Ureter (tissue), 1 donor: ENCODE measurements around the gene MN1. TPM values are rescaled to one million over a fixed set of nuclear protein-coding genes. Genes with fewer than 3 reads are reported as not detected.
"Not testable (repeated sequence)": the region's sequence is repeated elsewhere in the genome, so short reads cannot be mapped to it uniquely, and the experiment has no call there.

Experiments used
- DNase-seq: peaks from one replicate; pipeline ENCODE4 v3.0.0-alpha.2; 2020; ENCODE audit warnings: low spot score
- total RNA-seq: library from RNA; stranded (reverse); gene quantifications from one replicate; pipeline ENCODE4 v1.2.4, GENCODE V29; 2023
- donor health status: DM: yes; HTN: yes; CAD: no.

MN1 gene
- total RNA-seq, 1 donor from 2014 or later = 3.3 TPM

DNA sequence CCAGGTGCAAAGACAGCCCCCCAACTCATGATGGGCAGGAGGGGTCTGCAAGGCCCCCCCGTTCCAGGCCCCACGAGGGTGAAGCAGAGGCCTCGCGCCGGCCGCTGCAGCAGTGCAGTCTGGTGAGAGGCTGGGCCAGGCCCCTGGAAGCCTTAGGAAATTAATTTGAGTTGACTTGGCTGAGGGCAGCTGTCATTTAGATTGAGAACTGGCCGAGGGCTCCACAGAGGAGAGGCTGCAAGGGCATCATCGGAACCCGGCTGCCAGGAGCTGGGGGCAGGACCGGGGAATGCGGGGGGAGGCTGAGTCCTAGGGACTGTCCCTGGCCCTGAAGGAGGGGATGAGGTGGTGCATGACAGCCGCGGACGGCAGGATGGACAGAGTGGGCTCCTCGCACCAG, 39.9 kb downstream of the MN1 start:
- no peak for DNase-seq

DNA sequence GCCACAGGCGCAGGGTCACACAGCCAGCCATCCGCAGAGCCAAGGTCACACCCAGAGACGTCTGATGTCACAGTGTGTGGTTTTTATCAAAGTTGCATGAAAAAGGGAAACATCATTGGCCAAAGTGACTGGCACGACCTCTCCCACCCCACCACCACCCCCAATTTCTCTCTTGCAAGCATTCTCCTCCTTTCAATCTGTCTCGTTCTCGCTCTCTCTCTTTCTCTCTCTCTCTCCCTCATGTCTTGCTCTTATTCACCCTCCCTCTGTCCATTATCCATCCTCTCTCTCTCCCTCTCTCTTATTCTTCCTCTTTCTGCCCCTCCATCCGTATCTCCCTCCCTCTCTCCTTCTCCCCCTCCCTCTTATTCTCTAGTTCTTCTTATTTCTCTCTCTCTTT, 40.6 kb downstream of the MN1 start:
- DNase-seq = no peak

DNA sequence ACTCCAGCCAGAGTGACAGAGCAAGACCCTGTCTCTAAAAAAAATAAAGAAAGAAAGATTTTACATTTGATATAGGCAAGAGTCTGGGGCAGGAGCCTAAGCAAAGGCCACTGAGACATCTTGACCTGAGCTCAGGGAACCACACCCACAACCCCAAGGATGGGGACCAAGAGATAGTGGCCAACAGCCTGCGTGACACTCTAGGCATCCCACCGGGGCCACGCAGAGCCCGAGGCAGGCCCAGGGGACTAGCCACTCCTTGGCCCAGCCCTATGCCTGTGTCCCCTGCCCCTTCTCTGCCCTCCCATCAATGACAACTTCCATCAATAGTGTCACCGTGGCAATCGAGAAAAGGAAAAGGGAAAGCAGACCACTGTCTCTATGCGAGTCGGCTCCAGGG, 41.1 kb downstream of the MN1 start:
- DNase-seq = no peak

DNA sequence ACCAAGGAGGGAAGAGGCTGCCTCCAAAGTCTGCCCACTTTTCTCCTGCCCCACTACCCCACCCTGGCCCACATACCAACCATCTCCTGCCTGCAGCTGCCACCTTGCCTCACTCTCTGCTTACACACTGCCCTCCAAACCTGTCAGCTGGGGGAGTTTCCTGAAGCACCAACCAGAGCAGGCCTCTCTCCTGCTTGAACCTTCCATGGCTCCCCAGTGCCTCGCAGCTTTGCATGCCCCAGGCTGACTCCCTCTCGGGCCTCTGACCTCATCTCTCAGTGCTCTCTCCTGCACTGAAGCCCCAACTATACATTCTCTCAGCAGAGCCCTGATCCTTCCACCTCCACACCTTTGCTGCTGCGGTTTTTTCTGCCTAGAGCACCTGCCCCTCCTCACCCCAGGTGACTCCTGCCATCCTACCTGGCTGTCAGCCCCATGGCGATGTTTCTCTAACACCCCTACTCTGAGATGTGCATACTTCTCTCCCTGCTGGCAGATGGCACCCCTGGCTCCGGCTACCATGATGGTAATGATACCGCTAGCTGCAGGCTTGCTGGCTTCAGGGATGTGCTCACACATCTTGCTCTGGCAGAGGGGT, 43.5 kb downstream of the MN1 start:
- DNase-seq = no peak

DNA sequence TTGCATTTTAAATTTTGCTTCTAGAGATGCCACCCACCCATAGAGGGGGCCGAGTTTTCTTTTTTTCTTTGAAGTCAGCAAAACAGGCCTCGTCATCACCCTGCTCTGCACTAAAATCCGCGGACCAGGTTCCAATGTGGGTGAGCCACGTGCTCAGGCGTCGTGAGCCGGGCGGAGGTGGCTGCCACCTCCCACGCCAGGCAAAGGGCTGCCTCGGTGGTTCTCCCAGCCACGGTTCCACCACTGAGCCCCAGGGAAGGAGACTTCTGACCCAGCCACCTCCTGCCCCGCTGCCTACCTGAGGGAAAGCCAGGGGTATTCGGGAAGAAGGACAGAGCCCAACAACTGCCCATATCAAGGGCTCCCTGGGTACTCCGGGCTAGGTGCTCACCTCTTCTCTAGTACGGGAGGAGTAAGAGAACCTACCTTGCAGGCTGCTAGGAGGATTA, 45.3 kb downstream of the MN1 start:
- no peak for DNase-seq

DNA sequence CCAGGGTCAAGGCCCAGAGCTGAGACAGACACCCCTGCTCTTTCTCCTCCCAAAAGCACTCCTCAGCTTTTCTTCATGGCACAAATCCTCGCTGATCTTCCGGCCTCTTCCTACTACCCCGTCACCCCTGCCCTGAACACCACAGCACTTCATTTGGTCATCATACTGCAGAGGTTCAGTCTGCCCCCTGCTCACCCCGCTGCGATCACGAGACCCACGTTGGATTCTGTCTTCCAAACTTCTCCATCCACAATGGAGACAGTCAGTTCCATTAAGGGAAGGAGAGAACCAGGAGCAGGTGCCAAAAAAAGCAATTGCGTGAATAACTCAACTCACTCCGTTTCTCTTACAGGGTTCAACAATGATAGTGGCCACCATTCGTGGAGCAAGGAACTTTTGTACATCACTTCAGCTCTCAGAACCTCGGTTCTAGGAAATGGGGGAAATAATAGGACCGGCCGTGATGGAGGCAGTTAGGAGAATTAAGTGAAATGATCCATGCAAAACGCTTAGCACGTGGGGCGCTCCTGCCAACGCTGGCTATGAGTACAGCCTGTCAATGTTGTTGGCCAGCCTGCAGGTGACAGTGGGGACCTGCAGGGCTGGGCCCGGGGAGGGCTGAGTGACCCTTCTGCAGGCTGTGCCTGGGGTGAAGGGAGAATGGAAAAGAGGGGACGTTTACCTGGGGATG, 45.9 kb downstream of the MN1 start:
- DNase-seq = no peak

DNA sequence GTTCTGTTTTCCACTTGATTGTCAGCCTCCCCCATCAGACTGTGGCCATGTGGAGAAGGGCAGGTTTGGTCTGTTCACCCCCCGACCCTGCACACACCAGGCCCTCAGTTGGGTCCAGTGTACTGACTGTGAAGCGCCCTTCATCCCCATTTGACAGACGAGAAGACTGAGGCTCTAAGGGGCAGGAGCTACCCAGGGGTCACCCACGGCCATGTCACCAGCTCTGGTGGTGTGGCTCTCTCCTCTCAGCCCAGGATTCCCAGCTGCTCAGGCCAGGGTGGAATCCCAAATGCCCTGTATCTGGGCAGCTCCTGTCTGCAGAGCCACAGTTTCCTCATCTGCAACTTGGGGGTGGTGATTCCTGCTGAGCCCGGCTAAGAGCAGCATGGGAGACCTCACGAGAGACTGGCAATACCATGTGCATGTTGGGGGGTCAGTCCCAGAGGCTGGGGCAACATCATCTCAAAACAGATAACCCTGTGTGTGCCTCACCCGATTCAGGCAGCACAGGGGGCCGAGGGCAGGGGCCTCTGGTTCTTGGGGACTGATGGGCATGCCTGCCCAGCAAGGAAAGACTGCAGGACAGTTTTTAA, 46.6 kb downstream of the MN1 start:
- no peak for DNase-seq

DNA sequence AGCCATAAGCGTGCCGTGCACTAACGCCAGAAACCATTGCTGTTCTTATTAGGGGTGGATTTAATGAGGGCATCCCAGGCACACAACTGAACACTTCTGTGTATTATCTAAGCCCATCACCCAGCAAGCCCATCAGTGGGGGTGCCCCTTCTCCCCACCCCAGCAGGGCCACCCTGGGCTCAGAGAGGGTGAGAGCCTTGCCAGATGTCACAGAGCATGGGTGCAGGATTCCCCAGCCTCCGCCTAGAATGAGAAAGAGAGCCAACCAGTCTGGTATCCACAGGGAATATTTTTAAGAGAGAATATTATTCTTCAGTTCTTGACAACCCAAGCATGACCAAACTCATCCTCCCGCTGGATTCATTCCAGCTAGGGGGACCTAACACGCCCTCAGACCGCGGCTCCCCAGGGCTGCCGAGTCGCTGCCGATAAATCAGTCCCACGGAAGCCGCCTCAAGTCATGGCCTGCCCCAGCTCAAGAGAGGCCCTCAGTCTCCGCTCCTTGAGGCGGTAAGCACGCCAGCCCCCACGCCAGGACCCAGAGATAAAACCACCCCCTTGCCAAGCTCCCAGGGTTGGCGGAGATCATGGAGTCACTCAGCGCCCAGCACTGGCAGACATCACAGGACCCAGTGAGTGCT, 47.2 kb downstream of the MN1 start:
- no peak for DNase-seq

DNA sequence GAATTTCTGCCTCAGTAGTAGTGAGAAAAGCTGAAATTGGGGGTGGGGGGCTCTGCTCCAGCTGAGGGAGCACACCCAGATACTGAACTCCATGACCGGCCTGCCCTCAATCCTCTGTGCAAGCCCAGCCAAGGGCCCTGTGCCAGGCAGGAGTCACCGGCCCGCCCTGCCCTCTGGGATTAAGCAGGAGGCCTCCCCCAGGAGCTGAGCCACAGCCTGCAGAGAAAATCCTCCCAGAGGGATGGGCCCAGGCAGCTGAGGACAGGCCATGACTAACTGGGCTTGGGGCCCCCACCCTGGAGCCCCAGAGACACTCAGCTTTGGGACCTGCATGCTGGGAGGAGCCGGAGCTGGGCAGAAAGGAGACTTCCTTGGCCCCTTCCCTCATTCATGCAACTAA, 48.8 kb downstream of the MN1 start:
- DNase-seq = no peak

DNA sequence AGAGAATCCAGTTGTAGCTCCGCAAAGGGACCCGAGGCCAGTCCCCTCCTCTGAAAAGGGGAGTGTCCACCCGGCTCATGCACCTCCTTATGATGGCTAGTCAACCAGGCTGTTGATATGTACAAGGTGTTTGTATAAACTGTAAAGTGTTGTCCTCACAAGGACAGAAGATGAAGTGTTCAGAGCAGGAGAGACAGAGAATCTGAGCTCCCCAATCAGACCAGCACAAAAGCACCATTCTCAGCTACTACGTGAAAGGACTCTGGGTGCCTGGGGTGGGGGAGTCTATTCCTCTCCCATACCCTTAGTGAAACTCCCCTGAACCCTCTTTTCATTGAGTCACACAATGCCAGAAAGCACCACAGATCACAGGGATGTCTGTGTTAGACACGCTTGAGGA, 49.4 kb downstream of the MN1 start:
- no peak for DNase-seq

DNA sequence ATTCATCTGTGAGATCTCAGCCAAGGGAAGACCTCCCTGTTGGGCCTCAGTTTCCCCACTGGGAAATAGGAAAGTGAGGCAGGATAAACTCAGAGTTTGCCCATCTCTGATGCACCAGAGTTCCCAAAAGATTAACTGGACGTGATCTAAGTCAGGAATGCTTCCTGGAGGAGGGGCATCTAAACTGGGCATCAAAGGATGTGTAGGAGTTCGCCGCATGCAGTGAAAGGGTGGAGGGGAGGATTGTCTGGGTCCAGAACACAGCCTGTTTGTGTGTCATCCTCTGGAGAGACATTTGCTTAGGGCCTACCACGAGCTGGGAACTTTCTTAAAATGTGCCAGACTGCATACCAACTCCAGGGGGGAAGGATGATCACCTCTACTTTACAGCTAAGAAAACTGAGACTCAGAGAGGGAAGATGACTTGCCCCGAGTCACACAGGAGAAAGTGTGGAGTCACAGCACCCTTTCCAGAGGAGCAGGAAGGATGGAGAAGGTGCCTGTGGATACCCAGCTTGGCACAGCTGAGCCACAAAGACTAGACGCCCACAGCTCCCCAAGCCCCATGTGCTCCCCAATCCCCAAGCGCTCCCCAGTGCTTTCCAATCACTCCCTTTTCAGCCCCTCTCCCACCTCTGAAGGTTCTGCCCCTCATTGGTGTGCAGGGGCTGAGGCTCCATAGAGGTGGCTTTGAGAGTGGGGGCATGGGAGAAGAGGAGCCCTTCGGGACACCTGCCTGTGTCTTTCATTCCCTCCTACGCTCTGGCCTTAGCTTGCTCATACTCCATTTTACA, 50.1 kb downstream of the MN1 start:
- DNase-seq = no peak

DNA sequence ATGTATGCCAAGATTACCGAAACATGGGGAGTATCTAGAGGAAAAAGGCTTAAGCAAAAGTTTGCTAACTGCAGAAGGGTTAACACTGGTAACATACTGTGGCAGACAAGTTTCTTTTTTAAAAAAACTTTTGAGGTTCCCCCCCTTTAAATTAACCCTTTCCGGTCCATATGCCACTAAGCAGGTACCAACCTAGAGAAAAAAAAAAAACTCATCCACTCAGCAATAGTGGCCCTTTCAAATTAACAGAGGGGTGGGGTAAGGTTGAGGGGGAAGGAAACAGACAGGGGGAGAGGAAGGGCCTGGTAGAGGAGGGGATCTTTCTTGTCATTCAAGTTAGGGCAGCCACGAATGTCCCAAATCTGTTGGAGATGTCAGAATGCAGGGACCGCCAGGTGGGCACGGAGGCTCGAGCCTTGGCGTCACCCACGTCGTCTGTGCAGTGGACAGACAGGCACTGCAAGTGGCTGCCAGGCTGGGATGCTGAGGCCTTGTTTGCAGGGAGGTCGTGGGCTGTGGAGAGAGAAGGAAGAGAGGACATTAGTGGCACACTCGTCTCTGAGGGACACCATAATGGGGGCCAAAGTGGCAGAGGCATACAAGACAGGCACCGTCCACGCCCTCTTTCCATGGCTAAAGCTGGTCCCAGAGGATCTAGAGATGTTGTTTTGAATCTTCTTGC, 50.8 kb downstream of the MN1 start:
- DNase-seq = no peak

DNA sequence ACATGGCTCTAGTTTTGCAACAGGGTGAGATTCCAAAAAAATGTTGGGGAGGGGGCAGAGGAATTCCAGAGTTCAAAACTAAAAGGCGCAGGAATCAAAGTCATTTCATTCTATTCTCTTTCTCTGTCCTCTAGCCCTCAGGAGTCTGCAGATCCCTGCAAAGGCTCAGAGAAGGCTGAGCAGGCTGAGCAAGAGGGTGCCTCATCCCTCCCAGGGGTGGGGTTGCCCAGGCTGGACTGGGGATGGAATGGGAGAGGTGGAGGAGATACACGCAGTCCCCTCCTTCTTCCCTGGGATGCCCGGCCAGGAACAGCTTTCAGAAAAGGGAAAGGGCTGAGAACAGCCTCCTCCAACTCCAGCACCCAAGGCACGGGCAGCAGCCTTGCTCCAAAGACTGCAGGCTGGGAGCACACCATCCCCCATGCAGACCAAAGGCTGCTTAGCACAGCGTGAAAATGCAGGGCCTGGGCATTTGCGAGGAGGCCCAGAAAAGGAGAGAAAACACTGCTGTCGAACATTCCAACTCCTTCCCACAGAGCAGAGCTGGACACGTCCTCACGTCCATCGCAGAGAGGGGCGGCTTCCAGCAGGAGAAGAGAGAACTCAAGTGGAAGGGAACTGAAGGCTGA, 51.8 kb downstream of the MN1 start:
- DNase-seq = no peak

DNA sequence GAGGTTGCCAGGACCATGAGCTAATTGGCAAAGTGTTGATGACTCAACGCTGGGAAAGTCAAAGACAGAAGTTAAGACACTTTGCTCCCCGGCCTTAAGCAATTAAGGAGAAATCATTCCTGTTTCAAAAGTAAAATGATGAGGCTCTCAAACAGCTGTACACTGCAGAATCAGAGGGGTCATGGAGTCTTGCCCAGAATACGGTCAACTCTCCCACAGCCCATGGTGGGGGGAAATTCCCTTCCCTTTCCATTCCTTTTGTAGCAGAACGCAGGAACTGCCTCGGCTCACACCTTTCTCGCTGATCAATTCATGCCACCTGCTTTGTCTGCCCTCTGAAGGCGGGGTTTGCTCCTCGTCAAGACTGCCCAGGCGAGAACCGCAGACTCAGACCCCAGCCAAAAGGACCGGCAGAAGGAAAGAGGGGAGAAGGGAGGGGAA, 52.8 kb downstream of the MN1 start:
- DNase-seq = no peak

DNA sequence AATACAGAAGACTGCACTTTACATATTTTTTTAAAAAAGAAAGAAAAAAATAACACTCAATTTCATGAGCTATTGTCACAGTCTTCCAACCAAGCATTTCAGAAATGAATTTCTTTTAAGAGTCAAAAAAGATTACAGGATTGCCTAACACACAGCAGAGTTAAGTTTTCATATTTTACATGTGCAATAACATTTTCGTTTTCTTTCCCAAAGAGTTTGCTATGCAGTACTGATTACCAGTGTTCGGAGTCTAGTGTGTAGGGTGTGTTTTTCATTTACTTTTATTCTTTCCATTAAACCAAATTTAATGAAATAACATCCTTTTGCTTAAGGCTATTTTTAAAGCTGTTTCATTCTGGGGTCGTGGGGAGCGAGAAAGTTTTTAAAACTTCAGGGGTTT, 53.2 kb downstream of the MN1 start:
- no peak for DNase-seq

DNA sequence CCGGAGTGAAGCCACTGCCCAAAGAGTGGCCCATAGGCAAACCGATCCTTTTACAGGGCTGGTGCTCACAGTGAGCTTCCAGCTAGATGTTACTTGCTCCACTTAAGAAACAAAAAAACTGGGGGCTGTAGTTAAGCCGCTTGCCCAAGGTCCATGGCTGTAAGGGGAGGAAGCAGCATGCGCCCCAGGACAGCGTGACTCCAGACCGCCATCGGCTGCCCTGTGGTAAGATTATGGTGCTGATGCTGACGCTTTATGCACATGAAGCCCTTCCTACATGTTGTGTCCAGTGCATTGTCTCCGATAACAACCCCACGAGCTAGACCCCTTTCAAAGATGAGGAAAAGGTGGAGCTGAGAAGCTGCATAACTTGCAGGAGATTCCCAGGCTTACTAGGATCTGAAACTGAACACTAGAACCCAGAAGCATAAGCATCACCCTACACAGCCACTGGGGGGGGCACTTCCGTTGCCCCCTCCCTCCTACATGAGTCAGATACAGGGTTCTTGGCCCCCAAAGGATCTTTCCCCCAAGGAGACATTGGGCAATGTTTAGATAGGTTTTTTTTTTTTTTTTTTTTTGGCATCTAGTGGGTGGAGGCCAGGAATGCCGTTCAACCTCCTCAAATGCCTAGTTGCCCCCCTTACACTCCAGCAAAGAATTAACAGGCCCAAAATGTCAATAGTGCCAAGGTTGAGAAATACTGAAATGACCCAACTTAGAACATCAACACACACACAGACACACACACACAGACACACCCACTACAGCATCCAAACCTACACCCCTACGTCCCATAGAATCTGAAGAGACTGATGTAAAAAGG, 53.9 kb downstream of the MN1 start:
- no peak for DNase-seq

DNA sequence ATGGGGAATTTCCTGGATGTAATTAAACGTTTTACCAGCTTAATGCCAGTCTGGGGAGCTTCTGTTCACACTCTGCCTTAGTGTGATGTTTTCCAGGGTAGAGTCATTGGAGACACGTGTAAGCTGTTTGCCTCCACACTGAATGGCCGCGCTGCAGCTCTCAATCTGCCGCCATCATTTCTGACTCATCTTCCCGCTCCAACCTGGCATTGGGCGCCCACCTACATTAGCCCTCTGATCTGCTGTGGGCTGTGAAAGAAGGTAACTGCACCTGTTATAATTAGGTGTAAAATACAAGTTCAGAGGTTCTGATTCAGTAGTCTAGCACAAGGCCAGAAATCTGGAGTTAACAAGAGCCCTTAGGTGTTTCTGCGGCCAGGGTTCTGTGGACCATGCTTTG, 54.6 kb downstream of the MN1 start:
- no peak for DNase-seq

DNA sequence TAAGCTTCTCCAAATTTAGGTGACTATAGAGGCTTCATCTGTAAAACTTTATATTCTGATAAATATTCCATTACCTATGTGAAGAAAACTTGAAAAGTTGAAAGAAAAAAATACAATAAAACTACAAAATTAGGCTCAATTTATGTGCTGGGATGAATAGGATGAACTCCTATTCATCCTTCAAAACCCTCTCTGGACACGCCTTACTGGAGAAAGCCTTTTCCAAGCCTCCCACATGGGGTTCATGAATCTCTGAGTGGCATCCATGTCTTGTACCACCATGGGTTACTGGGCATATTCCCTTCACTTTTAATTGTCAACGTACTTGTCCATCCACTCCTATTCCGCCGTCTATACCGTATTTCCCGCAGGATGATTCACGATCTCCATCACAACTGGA, 55.7 kb downstream of the MN1 start:
- DNase-seq = no peak

DNA sequence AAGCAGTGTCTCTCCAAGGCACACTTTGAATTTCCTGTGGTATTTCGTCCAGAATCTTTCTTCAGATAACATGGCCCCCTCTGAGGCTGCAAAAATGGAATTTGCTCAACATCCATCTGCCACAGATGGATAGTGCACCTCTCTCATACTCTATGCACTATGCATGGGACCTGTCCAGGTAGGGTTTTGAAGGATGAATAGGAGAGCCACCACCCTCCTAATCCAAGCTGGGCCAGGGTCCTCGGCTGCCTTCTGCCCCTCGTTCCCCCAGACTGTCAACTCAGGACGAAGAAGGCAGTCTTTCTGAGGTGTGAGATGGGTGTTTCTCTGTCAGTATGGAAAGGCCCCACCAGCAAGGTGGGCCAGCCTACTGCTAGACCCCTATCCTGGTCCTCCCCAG, 56.4 kb downstream of the MN1 start:
- DNase-seq = no peak

DNA sequence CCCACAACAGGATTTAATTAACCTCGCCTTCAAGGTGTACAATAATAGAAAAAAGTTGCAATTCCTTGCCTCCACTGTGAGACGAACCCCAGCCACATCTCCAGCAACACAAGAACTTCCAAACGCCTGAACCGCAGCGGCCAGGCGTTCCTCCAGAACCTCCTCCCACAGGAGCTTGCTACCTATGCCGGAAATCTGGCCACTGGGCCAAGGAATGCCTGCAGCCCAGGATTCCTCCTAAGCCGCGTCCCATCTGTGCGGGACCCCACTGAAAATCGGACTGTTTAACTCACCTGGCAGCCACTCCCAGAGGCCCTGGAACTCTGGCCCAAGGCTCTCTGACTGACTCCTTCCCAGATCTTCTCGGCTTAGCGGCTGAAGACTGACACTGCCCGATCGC, 57.5 kb downstream of the MN1 start:
- not testable (repeated sequence) for DNase-seq
